HG03175 (cell line): Measurements from ENCODE around the gene ATP1A1.

Source experiments
- ATAC-seq: cut with Tn5 transposase; IDR thresholded peaks from one replicate; pipeline ENCODE4 v1.9.1; 2021; ENCODE audit warnings: mild to moderate bottlenecking, moderate library complexity; ENCODE audit not compliant: unreplicated experiment

ATP1A1 gene

DNA sequence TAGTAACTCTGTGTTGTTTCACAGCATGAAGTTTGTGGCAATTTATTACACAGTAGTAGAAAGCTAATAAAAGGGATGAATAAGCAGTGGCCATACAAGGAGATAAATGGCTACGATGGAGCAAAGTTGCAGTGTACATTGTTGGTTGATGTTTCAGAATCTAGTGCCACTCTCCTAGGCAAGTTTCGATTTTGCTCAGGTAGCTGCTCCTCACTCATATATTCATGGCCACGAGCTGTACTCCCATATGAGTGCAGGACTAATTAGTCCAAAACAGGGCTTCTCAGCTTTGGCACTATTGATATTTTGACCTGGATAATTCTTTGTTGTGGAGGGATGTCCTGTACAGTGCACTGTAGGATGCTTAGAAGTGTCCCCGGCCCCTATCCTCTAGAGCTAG lies 30.0 kb upstream of the ATP1A1 start:
- no peak for ATAC-seq

DNA sequence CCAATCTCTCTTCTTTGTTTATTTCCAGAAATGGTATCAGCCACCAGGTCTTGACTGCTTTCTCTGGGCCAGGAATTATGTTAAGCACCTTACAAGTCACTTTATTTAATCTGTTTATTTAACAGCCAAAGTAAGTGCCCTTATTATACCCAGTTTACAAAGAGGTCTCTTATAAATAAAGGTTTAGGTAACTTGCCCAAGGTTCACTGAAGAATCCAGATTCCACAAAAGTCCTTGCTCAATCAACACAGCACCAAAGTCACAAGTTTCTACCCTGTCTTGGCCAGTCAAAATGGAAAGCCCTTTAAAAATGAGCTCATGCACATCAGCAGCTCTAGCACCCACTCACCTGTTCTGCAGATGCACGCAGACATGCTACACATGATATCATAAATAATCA lies 28.0 kb upstream of the ATP1A1 start:
- ATAC-seq, result no peak

DNA sequence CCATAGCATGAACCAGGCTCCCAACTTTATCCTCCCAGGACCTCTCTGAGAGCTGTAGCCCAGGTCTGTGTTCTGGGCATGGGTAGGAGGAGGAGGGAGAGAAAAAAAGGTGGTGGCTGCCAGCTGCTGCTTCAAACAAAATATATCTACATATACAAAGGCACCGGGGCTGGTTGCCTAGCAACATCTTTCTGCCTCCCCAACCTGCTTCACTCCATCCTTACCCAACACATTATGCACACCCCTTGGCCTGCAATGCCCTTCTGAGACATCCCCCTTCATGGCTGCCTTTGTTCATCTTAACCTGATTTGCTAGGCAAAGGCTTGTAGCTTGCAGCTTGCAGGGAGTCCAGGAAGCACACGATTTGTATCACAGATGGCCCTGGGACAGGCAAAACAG lies 27.2 kb upstream of the ATP1A1 start:
- no peak for ATAC-seq

DNA sequence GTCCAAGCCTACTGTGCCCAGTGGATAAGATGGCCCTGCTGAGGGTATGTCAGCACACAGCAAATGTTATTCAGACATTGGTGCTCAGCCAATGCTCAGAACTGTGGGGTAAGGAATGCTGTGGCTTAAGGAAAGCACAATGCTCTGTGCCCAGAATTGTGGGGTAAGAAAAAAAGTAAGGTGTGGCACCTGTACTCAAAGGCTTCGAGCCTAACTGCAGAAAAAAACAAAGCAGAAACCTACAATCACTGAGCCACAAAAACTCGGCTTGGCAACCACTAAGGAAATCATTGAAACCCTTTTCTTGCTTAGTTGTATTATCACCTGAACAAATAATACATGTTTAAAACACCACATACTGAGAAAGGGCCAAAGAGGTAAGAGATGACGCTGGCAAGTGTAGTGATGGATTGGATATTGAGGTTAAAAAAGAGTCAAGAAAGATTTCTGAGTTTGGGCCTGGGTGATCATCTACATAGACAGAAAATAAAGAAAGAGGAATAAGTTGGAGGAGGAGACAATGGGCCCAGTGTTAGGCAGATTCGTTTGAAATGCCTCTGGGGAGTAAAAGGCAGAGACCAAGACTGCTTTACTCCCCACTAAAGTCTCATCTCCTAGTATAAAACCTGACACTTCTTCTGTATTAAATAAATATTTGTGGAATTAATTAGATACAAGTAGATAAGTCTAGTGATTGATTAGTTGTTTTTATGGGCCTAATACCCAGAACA lies 25.9 kb upstream of the ATP1A1 start:
- no peak for ATAC-seq

DNA sequence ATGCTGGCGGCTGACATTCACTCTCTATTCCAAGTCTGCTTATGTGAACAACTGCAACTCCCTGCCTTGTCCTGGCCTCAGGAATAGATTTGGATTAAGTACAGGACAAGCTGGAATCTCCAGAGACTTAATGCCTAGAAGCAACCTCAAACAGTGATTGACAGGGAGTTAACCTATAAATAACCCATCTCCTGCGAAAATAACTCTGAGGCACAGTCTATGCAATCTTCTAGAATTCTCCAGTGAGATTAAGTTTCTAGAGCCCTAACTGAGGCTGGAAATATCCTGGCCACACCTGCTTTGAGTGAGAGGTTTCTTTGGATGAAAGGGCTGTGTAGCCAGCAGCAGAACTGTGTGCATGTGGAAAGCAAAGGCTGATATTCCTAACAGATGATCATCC lies 25.3 kb upstream of the ATP1A1 start:
- no peak for ATAC-seq

DNA sequence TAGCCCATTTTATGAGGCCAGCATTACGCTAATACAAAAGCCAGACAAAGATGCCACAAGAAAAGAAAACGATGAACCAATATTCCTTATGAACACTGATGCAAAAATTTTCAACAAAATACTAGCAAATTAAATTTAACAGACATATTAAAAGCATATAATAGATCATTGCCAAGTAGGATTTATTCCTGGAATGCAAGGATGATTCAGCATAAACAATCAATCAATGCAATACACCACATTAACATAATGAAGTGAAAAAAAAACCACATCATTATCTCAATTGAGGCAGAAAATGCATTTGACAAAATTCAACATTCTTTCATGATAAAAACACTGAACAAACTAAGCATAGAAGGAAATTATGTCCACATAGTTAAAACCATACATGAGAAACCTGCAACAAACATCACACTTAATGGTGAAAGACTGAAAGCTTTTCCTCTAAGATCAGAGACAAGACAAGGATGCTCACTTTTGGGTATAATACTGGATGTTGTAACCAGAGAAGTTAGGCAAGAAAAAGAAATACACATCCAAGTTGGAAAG lies 22.9 kb upstream of the ATP1A1 start:
- no peak for ATAC-seq

DNA sequence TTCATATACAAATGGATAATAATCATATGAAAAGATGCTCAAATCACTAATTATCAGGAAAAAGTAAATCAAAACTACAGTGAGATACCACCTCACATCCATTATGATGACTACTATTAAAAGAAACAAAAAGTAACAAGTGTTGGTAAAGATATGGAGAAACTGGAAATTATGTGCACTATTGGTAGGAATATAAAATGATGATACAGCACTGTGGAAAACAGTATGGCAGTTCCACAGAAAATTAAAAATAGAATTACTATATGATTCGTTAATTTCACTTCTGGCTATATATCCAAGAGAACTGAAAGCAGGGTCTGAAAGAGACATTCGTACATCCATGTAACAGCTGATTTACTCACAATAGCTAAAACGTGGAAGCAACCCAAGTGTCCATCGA lies 21.1 kb upstream of the ATP1A1 start:
- no peak for ATAC-seq

DNA sequence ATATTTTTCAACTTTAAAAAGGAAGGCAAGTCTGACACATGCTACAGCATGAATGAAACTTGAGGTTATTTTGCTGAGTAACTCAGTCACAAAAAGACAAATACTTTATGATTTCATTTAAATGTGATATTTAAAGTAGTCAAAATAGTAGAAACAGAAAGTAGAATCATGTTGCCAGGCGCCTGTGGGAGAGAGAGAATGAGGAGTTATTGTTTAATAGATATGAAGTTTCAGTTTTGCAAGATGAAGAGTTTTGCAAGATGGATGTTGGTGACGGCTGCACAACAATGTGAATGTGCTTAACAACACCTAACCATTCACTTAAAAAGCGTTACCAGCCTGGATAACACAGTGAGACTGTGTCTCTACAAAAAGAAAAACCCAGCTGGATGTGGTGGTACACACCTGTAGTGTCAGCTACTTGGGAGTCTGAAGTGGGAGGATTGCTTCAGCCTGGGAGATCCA lies 20.7 kb upstream of the ATP1A1 start:
- peak; percentile 93 for ATAC-seq

DNA sequence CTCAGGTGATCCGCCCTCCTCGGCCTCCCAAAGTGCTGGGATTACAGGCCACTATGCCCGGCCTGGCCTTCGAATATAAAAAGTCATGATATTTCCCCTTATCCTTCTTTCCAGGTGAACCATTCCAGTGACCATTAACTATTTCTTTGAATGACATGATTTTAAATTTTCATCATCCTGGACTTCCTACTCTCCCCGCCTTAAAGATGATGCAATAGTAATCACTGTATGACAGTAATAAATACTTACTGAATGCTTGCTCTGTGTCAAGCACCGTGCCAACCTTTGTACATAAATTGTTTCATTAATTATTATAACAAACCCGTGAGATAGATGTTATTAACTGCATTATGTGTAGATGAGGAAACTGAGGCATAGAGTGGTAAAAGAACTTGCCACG lies 19.9 kb upstream of the ATP1A1 start:
- ATAC-seq, result no peak

DNA sequence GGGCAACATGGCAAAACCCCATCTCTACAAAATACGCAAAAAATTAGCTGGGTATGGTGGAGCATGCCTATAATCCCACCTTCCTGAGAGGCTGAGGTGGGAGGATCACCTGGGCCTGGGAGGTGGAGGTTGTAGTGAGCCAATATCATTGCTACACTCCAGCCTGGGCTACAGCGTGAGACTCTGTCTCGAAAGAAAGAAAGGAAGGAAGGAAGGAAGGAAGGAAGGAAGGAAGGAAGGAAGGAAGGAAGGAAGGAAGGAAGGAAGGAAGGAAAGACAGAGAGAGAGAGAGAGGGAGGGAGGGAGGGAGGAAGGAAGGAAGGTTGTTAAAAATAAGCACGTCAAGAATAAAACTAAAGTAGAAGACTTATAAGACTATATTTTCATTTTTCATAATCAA lies 17.0 kb upstream of the ATP1A1 start:
- ATAC-seq, result no peak

DNA sequence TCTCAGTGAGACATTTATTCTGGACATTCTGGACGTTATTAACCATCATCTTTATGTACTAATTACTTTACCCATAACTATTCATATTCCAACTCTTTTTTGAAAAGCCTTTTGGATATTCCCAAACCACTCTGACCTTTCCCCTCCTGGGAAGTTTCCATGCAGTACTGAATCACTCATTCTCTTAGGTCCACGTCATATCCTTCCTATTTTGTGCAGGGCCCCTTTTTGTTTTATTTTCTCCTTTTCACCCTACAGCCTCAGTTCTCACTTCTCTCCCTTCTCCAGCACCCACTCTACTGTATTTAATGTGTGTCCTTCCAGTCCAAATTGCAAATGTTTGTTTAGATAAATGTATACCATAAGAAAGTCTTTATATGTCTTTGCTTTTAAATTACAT lies 16.4 kb upstream of the ATP1A1 start:
- no peak for ATAC-seq

DNA sequence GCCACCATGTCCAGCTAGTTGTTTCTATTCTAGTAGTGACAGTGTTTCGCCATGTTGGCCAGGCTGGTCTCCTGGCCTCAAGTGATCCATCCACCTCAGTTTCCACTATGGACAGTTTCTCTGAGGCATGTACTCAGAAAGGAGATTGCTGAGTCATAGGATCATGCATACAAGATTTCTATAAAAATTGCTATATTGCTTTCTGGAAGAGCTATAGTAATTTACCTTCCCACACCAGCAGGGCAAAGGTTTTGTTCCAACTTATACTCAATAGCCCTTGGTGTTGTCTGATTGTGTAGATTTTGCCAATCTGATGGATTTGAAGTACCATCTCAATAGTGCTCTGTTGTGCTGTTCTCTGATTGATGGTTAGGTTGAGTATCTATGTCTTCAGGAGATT lies 15.6 kb upstream of the ATP1A1 start:
- no peak for ATAC-seq

DNA sequence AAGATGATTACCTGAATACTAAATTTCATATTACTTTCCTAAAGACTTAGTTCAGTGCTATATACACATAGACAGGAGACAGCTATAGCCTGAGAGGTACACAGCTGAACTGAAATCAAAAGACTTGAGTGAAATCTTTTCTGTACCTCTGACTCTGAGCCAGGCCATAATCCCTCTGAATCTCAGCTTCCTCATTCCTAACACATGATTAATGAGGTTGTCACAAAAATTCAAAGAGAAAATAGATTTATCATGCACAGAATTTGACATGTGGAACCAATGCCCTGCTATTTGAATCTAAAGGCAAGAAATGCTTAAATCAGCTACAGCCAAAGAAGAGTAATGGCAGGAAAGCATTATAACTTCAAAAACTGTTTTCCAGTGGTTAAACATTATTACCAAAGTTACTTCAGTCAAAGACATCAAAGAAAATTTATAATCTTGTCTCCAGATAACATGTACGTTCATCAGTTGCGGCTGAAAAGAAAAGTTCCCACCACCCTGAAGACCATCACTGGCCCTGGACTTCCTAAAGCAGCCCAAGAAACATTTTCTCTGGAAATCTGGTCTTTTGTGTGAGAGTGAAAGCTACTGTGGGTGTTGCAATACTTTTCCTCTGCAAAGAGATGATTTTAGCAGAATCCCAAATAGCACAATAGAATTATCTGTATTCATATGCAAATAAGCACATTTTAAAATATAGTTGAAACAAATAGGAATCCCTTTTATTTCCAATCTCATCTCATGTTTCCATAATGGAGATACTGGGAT lies 13.8 kb upstream of the ATP1A1 start:
- no peak for ATAC-seq

DNA sequence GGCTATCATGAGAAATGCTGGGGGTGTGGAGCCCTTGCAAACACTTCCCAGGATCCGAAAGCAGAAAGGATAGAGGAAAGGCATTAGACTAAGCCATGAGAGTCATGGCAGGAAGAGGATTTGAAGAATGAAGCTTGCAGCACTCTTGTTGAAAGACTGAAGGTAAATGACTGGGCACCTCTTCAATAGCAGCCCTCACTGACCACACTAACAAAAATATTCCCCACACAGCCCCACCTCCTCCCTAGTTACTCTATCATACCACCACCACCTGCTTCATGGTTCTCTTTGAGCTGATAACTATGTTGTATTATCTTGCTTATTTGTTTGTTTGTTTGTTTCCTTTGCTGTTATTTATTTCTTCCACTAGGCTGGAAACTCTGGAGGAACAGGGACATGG lies 13.2 kb upstream of the ATP1A1 start:
- ATAC-seq, result no peak

DNA sequence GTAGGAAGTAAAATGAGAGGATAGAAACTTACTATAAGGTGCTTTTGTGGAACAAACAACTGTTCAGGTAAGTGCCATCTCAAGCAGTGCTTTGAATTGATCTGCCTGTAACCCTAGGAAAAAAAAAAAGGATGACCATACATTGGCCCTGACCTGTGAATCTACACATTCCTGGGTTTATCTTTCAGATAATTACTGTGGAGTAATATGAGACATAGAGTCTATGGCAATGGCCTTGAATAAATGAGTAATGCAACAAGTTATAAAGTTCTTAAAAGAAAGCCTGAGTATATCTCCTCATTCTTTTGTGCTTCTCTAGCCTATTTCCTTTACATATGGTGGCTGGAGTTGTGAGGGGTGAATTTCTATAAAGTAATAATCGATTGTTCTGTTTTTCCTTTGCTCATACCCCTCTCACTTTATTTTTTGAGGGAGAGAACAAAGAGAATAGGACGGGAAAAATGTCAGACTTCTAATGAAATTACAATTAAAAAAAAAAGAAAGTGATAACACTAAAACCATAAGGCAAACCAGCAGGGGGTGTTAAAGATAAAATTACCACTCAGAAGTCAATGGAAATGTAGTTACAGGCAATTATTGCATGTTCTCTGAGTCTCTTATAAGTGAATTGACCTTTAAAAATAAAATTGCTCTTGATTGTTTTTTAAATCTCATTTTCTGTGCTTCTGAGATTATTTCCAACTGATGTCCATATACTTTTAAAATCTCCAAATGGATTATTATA lies 12.4 kb upstream of the ATP1A1 start:
- no peak for ATAC-seq

DNA sequence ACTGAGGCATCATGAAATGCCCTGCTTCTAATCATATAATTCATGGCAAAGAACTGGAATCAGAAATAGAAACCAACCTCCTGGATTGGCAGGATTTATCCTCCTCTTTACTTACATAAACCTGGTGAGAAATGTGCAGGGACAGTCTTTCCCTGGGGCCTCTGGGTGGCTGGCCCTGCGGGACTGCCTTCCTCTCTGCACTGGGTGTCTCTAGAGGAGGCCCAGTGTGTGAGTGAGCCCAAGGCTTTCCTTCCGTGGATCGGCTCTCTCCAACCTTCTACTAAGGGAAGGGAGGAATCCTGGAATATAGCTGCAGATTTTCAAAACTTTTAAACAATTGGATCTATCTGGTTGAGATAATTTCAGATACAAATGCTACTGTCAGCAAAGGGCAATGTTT lies 11.4 kb upstream of the ATP1A1 start:
- no peak for ATAC-seq

DNA sequence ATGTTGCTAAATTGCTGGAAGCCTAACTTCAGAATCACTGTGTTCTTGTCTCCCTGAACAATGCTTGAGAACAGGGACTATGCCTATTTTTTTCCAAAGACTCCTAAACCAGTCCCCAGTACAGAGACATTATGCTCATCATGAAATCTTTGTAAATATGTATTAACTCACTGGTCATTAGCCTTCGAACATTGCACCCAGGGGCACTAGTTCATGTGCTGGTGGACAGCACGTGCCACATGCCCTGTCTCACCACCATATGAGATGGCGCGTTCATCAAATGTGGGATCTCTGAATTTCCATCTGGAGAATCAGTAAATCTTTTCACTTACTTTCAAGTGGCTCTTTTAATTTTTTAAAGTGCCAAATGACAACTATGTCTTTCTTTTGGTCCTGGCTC lies 11.0 kb upstream of the ATP1A1 start:
- ATAC-seq, result no peak

DNA sequence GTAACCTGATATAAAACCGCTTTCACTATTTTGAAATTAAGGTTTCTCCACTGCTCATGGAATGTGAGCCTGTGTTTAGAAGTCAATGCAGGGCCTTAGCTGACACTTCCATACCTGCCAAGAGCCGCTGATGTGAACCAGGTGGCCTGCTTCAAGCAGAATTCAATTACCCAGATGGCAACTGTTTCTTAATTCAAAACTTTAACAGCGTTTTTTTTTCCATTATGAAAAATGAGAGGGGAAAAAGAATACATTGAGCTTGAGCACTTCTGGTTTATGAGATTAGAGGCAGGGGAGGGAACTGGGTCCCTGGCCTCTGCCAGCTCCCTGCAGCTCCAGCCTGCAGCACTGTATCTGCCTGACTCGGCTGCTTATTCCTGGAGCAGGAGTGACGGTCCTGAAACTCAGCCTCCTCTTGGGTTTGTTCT lies 7.7 kb upstream of the ATP1A1 start:
- ATAC-seq, result no peak

DNA sequence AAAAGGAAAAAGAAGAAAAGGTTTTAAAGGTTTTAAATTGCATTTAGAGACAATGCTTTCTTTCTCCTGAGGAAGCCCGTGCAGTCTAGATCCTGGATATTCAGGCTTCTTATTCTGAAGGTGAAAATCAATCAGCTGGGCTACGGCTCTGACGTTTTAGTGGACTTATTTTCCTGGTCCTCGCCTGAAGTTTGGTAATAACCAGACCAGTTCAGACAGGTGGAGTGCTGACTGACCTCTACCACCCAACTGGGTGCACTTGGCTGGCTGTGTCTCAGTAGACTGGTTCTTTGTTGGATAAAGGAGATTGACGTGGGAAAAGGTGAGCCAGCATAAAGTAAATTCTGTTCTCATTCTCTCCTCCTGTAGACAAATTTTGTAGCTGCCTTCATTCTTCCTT lies 7.2 kb upstream of the ATP1A1 start:
- ATAC-seq, result no peak

DNA sequence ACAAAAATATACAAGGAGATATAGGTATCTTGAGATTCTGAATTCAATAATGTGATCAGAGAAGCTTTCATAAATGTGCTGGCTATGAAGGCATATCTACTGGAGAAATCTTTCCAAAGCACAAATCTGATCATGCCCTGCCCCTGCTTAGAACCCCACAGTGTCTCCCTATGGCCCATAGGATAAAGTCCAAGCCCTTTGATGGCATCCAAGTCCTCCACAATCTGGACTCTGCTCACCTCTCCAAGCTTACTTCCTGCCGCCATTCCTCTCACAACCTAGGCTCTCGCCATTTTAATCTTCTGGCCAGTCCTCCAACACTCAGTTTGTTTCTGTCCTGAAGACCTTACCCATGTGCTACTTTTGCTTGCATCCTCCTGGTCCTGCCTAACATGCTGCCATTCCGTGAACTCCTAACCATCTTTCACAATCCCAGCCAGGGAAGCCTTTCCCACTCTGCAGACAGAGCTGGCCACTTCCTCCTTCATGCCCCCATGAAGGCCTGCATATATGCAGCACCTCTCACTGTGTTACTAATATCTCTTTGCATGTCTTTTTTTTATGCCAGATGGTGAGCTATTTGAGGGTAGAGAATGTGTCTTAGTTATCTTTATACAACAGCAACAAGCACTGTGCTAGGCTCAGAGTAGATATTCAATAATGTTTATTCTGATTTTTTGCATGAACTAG lies 5.6 kb upstream of the ATP1A1 start:
- ATAC-seq, result no peak

DNA sequence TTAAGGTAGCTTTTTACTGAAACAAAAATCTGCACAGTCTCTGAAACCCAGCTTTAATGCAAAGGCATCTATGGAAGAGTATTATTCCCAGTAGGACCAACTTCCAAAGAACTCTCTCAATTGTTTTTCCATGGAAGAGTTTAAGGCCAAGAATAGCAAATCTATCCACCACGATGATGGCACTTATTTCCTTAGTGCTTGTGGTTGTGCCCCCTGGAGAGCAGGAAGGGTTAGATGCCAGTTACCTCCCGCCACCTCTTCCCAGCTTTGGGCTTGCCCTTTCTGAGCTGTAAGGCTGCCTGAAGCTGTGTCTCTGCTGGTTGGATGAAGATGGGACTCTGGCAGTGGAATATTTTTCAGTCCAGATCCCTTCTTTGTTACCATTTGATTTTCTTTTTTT lies 4.8 kb upstream of the ATP1A1 start:
- ATAC-seq, result no peak
